Stimulated activated naive CD4-positive, alpha-beta T cell treated with Interleukin-2 at 50 U/mL for 16 hours (primary cell): ENCODE results near the gene TRIOBP.
A peak's percentile ranks its signal among the peaks of the same experiment; 100 is the strongest.
"Not testable (repeated sequence)": the region's sequence is repeated elsewhere in the genome, so short reads cannot be mapped to it uniquely, and the experiment has no call there.

ENCODE experiments used
- DNase-seq: peaks from one replicate; lab custom pipeline; 2025; lab: John Stamatoyannopoulos, UW

Gene TRIOBP, protein sequence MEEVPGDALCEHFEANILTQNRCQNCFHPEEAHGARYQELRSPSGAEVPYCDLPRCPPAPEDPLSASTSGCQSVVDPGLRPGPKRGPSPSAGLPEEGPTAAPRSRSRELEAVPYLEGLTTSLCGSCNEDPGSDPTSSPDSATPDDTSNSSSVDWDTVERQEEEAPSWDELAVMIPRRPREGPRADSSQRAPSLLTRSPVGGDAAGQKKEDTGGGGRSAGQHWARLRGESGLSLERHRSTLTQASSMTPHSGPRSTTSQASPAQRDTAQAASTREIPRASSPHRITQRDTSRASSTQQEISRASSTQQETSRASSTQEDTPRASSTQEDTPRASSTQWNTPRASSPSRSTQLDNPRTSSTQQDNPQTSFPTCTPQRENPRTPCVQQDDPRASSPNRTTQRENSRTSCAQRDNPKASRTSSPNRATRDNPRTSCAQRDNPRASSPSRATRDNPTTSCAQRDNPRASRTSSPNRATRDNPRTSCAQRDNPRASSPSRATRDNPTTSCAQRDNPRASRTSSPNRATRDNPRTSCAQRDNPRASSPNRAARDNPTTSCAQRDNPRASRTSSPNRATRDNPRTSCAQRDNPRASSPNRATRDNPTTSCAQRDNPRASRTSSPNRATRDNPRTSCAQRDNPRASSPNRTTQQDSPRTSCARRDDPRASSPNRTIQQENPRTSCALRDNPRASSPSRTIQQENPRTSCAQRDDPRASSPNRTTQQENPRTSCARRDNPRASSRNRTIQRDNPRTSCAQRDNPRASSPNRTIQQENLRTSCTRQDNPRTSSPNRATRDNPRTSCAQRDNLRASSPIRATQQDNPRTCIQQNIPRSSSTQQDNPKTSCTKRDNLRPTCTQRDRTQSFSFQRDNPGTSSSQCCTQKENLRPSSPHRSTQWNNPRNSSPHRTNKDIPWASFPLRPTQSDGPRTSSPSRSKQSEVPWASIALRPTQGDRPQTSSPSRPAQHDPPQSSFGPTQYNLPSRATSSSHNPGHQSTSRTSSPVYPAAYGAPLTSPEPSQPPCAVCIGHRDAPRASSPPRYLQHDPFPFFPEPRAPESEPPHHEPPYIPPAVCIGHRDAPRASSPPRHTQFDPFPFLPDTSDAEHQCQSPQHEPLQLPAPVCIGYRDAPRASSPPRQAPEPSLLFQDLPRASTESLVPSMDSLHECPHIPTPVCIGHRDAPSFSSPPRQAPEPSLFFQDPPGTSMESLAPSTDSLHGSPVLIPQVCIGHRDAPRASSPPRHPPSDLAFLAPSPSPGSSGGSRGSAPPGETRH (N-terminal part only)

DNA sequence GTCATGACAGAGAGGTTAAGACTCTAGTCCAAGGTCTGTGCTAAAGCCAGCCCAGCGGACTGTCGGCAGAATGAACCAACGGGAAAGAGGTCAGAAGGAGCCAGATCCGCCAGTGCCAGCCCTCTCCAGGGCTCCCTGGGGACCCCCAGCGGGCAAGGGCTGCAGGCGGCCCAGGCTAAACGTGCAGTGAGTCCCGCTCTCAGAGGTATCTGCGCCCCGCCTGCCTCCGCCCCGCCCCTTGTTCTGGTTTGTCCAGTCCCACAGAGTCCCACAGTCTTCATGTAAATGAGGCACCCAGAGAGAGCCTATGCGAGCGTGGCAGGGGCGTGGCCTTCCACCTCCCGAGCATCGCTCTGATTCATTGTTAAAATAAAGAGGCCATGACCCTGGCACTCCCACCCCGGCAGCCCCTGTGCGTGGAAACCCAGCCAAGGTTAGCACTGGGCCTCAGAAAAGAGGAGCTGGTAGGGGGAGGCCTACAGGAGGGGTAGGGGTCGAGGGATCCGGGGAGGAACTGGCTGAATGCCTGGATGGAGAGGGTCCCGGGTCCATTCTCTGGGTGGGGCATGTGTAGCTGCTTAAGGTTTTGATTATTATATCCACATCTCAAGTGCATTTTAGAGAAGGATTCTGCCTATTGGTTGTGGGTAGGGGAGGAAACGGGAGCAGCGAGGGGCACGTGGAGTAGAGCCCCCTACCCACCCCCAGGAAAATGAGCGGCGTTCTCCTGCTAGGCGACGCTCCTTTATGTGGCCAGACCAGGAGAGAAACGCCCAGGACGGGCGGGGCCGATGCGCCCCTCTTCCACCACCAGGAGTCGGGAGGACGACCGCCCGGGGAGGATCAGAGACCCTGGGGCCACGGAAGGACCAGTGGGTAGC lies at the start of gene TRIOBP:
TSS of gene TRIOBP (plus strand) at position 392 of the 881 bp plus-strand sequence. CDS start 4,318 bp downstream, outside the sequence.
- peak; percentile 88 for DNase-seq

DNA sequence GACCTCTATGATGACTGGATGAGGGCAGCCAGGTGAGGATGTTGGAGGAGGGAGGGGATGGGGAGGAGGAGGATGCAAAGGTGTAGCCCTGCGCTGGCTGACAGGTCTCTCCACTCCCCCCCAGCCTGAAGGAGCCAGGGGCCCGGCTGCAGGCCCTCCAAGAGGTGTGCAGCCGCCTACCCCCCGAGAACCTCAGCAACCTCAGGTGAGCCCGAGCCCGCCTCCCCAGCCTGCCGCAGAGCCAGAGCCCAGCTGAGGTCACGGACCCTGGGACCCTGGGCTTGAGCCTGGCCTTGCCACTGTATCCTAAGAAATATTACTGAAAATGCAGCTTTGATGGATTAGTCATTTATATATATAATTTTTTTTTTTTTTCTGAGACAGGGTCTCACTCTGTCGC lies 49.5 kb upstream of the TRIOBP start:
- DNase-seq = no peak

DNA sequence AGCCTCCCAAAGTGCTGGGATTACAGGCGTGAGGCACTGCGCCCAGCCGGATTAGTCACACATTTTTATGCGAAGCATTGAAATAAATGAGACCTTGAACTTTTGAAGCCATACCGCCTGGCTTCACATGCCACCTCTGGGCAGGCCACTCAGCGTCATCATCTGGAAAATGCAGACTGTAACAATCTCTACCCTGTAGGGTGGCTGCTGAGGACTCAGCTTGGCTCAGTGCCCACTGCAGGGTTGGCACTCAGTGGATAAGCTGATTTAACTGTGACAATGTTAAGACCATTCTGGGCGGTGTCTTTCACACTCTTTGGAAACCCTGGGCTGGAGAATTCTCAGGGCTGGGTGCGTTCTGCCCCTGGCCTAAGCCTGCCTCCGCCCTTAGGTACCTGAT lies 48.9 kb upstream of the TRIOBP start:
- no peak for DNase-seq

DNA sequence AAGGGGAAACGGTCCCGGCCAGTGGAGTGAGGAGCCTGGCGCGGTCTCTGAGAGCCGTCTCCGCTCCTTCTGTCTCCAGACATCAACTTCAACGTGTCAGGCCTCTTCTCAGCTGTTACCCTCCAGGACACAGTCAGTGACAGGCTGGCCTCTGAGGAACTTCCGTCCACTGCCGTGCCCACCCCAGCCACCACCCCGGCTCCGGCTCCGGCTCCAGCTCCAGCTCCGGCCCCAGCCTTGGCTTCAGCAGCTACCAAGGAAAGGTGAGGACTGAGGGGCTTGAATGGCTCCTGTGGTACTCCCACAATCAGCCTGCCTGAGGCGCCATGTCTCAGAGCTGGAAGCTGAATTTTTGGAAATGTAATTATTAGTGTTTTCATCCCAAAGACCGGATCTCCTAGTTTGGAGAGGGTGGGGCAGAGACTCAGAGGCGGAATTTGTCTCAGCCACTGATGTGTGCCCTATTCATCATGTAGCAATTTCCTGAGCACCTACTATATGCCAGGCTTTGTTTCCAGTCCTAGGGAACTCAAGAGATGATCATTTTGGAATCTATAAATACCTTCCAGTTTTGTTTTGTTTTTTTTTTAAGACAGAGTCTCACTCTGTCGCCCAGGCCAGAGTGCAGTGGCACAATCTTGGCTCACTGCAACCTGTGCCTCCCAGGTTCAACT lies 46.2 kb upstream of the TRIOBP start:
- DNase-seq = no peak

DNA sequence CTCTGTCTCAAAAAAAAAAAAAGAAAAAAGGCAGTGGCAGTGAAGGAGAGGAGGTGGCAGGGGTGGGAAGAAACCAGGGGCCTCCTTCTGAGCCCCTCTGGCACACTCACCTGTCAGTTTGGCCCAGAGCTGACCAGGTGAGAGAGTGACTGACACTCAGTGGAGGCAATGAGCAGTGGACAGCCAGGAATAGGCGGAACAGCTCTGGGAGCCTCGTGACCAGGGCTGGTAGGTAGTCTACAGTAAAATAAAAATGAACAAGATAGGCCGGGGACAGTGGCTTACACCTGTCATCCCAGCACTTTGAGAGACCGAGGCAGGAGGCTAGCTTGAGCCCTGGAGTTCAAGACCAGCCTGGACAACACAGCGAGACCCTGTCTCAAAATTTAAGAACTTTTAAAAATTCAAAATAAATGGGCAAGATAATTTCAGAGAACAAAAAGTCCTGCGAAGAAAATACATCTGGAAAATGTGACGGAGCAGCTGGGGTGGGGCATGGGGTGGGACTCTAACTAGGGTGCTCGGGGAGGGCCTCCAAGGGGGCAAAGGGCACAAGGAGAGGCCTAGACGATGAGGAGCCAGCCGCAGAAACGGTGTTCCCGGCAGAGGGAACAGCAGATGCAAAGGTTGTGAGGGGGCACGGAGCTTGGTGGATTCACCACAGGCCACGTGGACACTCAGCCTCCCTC lies 42.1 kb upstream of the TRIOBP start:
- DNase-seq = no peak

DNA sequence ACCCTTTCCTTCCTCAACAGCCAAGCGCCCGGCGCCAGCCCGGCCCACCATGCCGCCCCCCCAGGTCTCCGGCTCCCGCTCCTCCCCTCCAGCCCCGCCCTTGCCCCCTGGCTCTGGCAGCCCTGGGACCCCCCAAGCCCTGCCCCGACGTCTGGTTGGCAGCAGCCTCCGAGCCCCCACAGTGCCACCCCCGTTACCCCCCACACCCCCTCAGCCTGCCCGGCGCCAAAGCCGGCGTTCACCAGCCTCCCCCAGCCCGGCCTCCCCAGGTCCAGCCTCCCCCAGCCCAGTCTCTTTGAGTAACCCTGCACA lies 41.6 kb upstream of the TRIOBP start:
- no peak for DNase-seq

DNA sequence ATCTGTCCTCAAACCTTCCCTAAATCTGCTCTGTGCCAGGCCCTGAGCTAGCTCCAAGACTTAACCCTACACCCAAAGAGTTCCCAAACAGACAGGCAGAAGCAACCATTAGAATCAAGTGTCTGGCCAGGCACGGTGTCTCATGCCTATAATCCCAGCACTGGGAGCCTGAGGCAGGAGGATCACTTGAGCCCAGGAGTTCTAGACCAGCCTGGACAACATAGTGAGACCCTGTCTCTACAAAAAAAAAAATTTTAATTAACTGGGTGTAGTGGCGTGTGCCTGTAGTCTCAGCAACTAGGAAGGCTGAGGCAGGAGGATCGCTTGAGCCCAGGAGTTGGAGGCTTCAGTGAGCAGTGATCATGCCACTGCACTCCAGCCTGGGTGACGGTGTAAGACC lies 40.3 kb upstream of the TRIOBP start:
- DNase-seq = not testable (repeated sequence)

DNA sequence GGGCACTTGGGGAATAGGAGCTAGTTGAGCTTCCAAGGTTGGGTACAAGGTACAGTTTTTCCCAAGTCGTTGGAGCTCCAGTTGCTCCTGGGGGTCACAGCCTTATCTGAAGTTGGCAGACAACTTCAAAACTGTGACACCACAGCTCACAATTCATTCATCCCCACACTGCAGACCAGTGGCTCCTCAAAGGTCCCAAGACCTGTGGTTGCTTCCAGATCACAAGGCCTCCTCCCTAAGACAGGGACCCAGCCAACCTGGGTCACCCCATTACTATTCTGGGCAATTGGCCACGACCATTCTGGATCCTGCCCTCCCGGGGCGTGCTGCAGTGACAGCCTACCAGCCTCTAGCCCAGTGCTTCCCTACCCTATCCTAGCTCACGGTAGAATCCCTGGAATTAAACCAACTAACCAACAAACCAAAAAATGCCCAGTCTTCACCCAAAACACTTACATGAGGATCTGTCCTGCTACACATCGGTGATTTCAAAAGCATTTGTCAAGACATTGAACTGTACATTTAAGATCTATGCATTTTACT lies 39.2 kb upstream of the TRIOBP start:
- no peak for DNase-seq

DNA sequence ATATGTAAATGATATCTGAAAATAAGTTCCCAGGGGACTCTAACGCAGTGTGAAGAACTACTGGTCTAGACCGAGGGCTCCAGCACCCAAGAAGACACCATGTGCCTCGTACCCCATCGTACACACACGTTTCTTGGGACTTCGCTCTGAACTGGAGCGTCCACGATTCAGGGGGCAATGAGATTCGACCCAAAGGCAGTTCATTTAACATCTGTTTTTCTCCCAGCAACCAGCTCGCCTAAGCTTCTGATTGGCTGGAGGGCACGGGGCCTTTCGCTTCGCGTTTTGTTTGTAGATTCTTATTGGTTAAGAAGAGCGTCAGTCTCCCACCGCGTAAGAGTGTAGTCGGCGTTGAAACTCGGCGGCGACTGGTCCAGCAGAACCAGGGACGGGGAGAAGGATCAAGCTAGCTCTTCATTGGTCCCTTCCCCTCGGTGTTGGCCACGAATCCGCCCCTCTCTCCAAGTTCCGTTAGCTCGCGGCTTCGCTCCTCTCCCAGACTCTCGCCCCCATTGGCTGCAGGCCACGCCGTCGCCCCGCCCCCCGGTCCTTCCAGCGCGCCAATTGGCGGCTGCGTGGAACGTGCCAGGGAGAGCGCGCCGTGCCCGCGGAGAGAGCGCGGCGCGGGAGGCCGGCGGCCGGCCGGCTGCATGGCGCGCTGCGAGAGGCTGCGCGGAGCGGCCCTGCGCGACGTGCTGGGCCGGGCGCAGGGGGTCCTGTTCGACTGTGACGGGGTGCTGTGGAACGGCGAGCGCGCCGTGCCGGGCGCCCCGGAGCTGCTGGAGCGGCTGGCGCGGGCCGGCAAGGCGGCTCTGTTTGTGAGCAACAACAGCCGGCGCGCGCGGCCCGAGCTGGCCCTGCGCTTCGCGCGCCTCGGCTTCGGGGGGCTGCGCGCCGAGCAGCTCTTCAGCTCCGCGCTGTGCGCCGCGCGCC lies 38.4 kb upstream of the TRIOBP start, which contains the start of gene PDXP:
TSS of gene PDXP (plus strand) at position 591 of the 933 bp plus-strand sequence. CDS start at position 651, 60 bp downstream.
- DNase-seq = peak; percentile 99

DNA sequence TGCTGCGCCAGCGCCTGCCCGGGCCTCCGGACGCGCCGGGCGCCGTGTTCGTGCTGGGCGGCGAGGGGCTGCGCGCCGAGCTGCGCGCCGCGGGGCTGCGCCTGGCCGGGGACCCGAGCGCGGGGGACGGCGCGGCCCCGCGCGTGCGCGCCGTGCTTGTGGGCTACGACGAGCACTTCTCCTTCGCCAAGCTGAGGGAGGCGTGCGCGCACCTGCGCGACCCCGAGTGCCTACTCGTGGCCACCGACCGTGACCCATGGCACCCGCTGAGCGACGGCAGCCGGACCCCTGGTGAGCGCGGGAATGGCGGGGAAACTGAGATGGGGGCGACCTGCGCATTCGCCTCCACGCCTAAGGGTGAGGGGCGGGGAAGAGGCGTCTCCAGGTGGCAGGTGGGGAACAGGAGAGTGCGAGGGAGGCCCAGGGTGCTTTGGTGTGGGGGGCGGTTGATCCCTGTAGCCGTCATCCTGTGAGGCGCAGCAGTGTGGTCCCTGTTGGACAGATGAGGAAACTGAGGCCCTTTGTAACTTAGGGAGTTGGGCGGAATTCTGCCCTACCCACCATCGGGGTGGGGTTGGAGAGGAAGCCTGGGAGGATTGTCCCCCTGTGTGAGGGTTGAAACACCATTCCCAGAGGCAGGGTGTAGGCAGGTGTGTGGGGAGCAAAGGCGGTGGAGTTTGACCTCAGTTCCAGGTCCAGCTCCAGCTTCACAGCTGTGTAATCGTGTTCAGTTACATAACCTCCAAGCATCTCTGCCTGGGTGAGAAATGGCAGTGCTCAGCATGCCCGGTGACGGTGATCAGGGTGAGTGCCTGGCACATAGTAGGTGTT lies 37.6 kb upstream of the TRIOBP start:
- DNase-seq = no peak

DNA sequence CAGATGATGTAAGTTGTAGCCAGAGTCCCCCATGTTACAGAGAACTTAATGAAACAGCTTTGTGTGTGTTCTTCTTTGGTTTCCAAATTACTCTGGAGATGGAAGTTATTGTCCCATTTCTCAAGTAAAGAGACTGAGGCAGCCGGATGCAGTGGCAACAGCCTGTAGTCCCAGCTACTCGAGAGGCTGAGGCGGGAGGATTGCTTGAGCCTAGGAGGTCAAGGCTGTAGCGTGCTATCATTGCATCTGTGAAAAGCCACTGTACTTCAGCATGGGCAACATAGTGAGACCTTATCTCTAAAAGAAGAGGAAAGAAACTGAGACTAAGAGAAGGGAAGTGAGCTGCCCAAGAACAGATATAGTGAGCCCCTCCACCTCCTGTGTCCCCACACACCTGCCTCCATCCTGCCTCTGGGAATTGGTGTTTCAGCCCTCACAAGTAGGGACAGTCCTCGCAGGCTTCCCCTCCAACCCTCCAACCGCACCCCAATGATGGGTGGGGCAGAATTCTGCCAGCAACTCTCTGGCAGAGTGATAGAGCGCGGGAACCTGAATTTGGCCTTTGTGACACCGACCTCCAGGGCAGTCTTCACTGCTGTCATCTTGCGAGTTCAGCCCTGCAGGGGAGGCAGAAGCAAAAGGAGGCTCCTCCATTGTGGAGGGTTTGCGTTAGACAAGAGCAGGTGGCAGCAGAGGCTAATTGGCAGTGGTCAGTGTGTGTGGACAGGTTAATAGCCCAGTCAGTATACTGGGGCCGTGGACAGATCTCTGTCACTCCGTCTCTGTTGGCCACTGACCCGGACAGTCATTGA lies 36.7 kb upstream of the TRIOBP start:
- DNase-seq = no peak

DNA sequence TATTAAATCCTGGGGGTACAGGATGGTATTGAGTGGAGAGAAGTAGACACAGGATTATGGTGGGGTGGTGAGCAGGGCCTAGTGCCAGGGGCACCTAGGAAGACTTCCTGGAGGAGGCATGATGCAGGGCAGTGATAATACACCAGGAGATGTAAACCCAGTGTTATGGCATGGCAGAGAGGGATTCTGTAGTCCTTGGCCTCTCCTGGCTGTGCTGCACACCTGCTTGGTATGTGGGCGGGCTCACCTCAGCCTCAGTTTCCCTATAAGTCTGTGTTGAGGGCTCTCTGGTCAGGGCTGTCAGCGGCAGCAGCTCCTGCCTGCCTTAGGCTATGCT lies 36.2 kb upstream of the TRIOBP start:
- no peak for DNase-seq

DNA sequence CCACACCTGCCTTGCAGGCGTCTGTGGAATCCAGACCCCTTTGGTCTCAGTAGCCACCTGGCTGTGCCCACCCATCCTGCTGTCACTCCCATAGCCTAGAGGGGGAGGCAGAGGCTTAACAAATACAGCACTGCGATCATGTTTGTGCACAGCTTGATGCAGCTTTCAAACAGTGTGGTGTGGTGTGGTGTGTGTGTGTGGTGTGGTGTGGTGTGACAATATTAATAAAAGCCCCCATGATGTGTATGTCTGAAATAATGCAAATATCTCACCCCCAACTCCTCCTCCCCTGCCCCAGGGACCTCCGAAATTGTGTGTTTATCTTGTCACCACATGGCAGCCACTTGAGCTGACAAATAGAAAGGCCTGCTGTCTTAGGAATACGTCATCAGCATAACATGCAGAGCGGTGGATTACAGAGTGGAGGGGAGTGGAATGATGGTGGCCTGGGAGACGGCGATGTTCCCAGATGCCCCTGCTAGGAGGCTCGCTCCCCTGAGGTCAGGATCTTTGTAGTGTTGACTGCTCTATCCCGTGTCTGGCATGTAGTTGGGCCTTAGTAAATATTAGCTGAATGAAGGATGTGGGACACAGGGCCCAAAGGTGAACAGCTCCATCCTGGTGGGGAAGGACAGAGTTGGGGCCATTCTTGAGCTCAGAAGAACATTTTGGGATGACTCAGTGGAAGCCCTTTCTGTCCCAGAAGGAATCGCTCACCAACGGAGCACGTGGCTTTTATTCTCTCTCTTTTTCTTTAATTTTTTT lies 35.5 kb upstream of the TRIOBP start:
- DNase-seq = no peak

DNA sequence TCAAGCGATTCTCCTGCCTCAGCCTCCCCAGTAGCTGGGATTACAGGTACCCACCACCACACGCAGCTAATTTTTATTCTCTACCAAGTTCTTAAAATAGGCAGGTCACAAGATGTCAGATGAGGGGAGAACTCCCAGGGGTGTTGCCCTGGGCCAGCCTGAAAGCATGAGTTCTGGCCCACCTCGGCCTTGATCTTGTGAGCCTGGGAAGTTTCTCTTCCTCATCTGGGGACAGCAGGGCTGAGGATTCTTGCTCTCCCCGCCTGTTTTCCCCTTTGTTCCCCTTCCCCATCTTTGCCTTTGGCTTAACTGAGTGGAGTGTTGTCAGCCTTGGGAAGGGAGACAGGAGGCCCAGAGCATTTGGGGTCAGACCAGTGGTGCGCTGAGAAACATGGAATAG lies 34.8 kb upstream of the TRIOBP start:
- no peak for DNase-seq

DNA sequence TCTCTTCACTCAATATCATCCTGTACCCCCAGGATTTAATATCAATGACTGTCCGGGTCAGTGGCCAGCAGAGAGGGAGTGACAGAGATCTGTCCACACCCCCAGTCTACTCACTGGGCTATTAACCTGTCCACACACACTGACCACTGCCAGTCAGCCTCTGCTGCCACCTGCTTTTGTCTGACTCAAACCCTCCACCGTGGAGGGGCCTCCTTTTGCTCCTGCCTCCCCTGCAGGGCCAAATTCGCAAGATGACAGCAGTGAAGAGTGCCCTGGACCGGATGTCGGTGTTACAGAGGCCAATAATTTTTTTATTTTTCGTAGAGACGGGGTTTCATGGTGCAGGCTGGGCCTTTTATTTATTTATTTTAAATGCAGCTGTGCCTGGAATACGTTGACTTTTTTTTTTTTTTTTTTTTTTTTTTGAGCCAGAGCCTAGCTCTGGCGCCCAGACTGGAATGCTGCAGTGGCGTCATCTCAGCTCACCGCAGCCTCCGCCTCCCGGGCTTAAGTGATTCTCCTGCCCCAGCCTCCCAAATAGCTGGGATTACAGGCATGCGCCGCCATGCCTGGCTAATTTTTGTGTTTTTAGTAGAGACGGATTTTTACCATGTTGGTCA lies 33.2 kb upstream of the TRIOBP start:
- DNase-seq = no peak
